Measurements from ENCODE around the gene CALN1.

- TF ChIP-seq CTCF (optimal IDR thresholded peaks at IDR 0.05 in 1 of 3, IDR thresholded peaks at IDR 0.05 in 1 of 3, conservative IDR thresholded peaks at IDR 0.05 in 1 of 3; ENCODE audit: extremely low read depth in 1 of 3, insufficient read depth in 2 of 3, low read length in 3 of 3) (no peak), EZH2 (IDR thresholded peaks at IDR 0.05; ENCODE audit: low read length) (no peak)
Observed at GRCh38 chr7:72055426-72055825, 356.7 kb downstream of the CALN1 start.
